Ovary (tissue), 9 donors: ENCODE results near the gene PHLPP2. TPM values are rescaled to one million over a fixed set of nuclear protein-coding genes. Genes with fewer than 3 reads are reported as not detected.
"Not testable (repeated sequence)": the region's sequence is repeated elsewhere in the genome, so short reads cannot be mapped to it uniquely, and the experiment has no call there.

Experiments
- DNase-seq, 5 donors: peaks; one replicate each; pipeline ENCODE4 v3.0.0-alpha.2; 2019 to 2020
- H3K27ac ChIP-seq, 2 donors: fragments of 200-600 bp; one replicate each; pipeline versions ENCODE4 v1.5.1 to v1.8.0; 2019 to 2022
- H3K27me3 ChIP-seq: fragments of 200-600 bp; one replicate; pipeline ENCODE4 v1.8.0; 2022
- H3K36me3 ChIP-seq: fragments of 200-600 bp; sonication (generic); one replicate; pipeline ENCODE4 v1.5.1; 2019
- H3K4me1 ChIP-seq: one replicate; pipeline ENCODE4 v1.8.1; 2013; ENCODE audit warnings: mild to moderate bottlenecking, moderate library complexity; ENCODE audit not compliant: insufficient read depth
- H3K4me3 ChIP-seq: fragments of 200-600 bp; sonication (generic); one replicate; pipeline ENCODE4 v1.5.1; 2017
- H3K9me3 ChIP-seq, 2 donors: fragments of 200-600 bp in 1 of 2; sonication (generic) in 1 of 2; one replicate each; pipeline versions ENCODE4 v1.5.1 to v1.8.1; 2013 to 2019; ENCODE audit warnings: mild to moderate bottlenecking in 1 of 2, moderate library complexity in 1 of 2
- EP300 ChIP-seq: sonication (generic); formaldehyde crosslinking; IDR thresholded peaks from one replicate; pipeline ENCODE4 v1.6.1; 2017; ENCODE audit warnings: antibody characterized with exemption
- POLR2A ChIP-seq: fragments of 450-650 bp; IDR thresholded peaks from one replicate; pipeline ENCODE4 v1.6.1; 2017; ENCODE audit warnings: antibody characterized with exemption, mild to moderate bottlenecking, moderate library complexity
- WGBS, 3 donors: extraction: QIAGEN DNeasy Blood & Tissue Kit in 1 of 3; methylation state at CpG; one replicate each; pipeline versions ENCODE4 v1.1.5 to v1.1.7; 2013 to 2017; 5-methylcytosine and 5-hydroxymethylcytosine counted together
- intact Hi-C, 4 donors: fragments of 100-400 bp; cut with DNase I; formaldehyde crosslinking; loops; one replicate each; pipeline versions ENCODE4 v1.11.0 to v1.15.1; 2022 to 2023
- polyA plus RNA-seq, 2 donors: library from polyadenylated mRNA; stranded (reverse); fragments of 200-250 nt in 1 of 2; fragments of 350-450 nt in 1 of 2; fragmentation: Illumina TruSeq in 1 of 2; extraction: RNeasy Lipid Tissue Mini Kit (QIAGEN cat#74804) in 1 of 2; gene quantifications; one replicate each; pipeline ENCODE4 v1.2.3, GENCODE V29; 2013 to 2014
- total RNA-seq, 7 donors: library from RNA; depleted of rRNA in 2 of 7; stranded (reverse); fragments of >200 nt in 2 of 7; fragmentation: NEBNext Ultra II Directional in 3 of 7; extraction: Animal tissue kit (Norgen Biotek cat#: 25700) in 3 of 7; gene quantifications; one replicate each; pipeline versions ENCODE4 v1.1.0 to v1.2.4, GENCODE V29; 2016 to 2023
- TF ChIP-seq, protein P1 (sequence below), 3 donors: fragments of 450-650 bp in 2 of 3; fragments of 200-600 bp in 1 of 3; IDR thresholded peaks; one replicate each; pipeline versions ENCODE4 v1.5.1 to v1.8.0; 2016 to 2022; ENCODE audit warnings: antibody characterized with exemption in 3 of 3, mild to moderate bottlenecking in 1 of 3
- donor health status: DM: no; HTN: no; CAD: no; lungs with moderate emphysema.
- donor health status: DM: no; HTN: no; CAD: no.
- donor health status: Bipolar disorder and iron deficiency.
- donor health status: DM: yes; HTN: yes; CAD: no.
- donor health status: DM: no; HTN: no; CAD: no.
- donor health status: DM: yes; HTN: yes; CAD: no.

The PHLPP2 gene
- total and polyA plus RNA-seq, 9 donors, result 3.5 to 19.0 (median 11.0) TPM

- TF ChIP-seq, protein P1, sequence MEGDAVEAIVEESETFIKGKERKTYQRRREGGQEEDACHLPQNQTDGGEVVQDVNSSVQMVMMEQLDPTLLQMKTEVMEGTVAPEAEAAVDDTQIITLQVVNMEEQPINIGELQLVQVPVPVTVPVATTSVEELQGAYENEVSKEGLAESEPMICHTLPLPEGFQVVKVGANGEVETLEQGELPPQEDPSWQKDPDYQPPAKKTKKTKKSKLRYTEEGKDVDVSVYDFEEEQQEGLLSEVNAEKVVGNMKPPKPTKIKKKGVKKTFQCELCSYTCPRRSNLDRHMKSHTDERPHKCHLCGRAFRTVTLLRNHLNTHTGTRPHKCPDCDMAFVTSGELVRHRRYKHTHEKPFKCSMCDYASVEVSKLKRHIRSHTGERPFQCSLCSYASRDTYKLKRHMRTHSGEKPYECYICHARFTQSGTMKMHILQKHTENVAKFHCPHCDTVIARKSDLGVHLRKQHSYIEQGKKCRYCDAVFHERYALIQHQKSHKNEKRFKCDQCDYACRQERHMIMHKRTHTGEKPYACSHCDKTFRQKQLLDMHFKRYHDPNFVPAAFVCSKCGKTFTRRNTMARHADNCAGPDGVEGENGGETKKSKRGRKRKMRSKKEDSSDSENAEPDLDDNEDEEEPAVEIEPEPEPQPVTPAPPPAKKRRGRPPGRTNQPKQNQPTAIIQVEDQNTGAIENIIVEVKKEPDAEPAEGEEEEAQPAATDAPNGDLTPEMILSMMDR (IDR thresholded peaks at IDR 0.05), result no peak
- TF ChIP-seq POLR2A, result no peak
- H3K27me3 ChIP-seq, result no peaks in the 10 kb centered on the region
- no peak for DNase-seq
- WGBS, 3 donors, result 92 to 94% (median 94%) methylated on average over 7 of the region's 7 CpGs
- intact Hi-C loops, result no loop called here
- H3K4me3 ChIP-seq, result no peak overlapping the region
- peaks cover 10% of the 10 kb centered on the region for H3K4me1 ChIP-seq
- no peaks in the 10 kb centered on the region for H3K9me3 ChIP-seq
- H3K27ac ChIP-seq, result no peak overlapping the region
- H3K36me3 ChIP-seq, result no peaks in the 10 kb centered on the region
Observed at GRCh38 chr16:71625113-71625850, 99.2 kb downstream of the PHLPP2 start.

- H3K9me3 ChIP-seq, result no peaks in the 10 kb centered on the region
- H3K4me3 ChIP-seq, result no peak overlapping the region
- H3K36me3 ChIP-seq, result no peaks in the 10 kb centered on the region
- no peak overlapping the region for H3K27ac ChIP-seq
- H3K4me1 ChIP-seq, result peaks cover 8% of the 10 kb centered on the region
- no peak for DNase-seq
- 14 to 34% (median 15%) methylated on average over 3 of the region's 3 CpGs for WGBS, 3 donors
- no peaks in the 10 kb centered on the region for H3K27me3 ChIP-seq
- intact Hi-C loops, result no loop called here
- TF ChIP-seq EP300, result no peak
- TF ChIP-seq, protein P1 (IDR thresholded peaks at IDR 0.05), result no peak
- no peak for TF ChIP-seq POLR2A
Observed at GRCh38 chr16:71623597-71623996, 100.9 kb downstream of the PHLPP2 start.

DNA sequence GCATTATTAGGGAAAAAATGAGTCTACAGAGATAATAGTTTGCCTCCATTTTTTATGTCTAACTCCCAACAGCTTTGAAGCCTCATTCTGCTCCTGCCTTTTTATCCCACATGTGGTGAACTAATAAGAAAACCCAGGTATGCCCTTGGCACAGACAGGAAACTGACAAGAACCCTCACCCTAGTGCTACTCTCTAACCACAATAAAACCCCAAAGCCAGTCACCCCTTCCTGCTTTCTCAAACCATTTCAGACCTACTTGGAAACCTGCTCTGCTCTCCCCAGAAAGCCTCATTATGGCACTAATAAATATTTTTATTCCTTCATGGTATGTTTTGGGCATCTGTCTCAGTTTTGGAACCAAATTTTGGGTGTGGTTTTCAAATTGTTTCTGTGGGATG, 102.4 kb downstream of the PHLPP2 start:
- no peaks in the 10 kb centered on the region for H3K27me3 ChIP-seq

GRCh38 chr16:71618429-71618828, 106.1 kb downstream of the PHLPP2 start:
- intact Hi-C loops, result loop anchor here in 2 of 4 donors (10.0 kb wide), 1 partner anchor 204 kb away; no protein-coding TSS in a partner anchor
- H3K36me3 ChIP-seq, result no peaks in the 10 kb centered on the region
- no peaks in the 10 kb centered on the region for H3K9me3 ChIP-seq
- H3K4me3 ChIP-seq, result no peak overlapping the region
- no peak for DNase-seq
- WGBS, 3 donors, result 74 to 81% (median 76%) methylated on average over 4 of the region's 4 CpGs
- no peak for TF ChIP-seq EP300
- TF ChIP-seq POLR2A, result no peak
- H3K4me1 ChIP-seq, result no peaks in the 10 kb centered on the region
- no peaks in the 10 kb centered on the region for H3K27me3 ChIP-seq
- no peak overlapping the region for H3K27ac ChIP-seq

More for the DNA sequence above, 102.4 kb downstream of the PHLPP2 start:
- intact Hi-C loops, result no loop called here
- peaks cover 4% of the 10 kb centered on the region for H3K4me1 ChIP-seq
- H3K36me3 ChIP-seq, result no peaks in the 10 kb centered on the region
- TF ChIP-seq POLR2A (no peak), EP300 (no peak)
- TF ChIP-seq, protein P1 (IDR thresholded peaks at IDR 0.05), result no peak
- H3K27ac ChIP-seq, result no peak overlapping the region
- DNase-seq, result no peak
- no peak overlapping the region for H3K4me3 ChIP-seq
- H3K9me3 ChIP-seq, result no peaks in the 10 kb centered on the region

GRCh38 chr16:71614956-71615355, 109.5 kb downstream of the PHLPP2 start:
- not testable (repeated sequence) for H3K27me3 ChIP-seq, H3K4me1 ChIP-seq, H3K9me3 ChIP-seq, H3K27ac ChIP-seq, DNase-seq, H3K36me3 ChIP-seq, H3K4me3 ChIP-seq
- intact Hi-C loops, result loop anchor here in 2 of 4 donors (10.0 kb wide), 1 partner anchor 200 kb away; no protein-coding TSS in a partner anchor
- 88 to 94% (median 89%) methylated on average over 8 of the region's 8 CpGs for WGBS, 3 donors
